ENCODE results near the gene LHFPL6. TPM values are rescaled to one million over a fixed set of nuclear protein-coding genes. Genes with fewer than 3 reads are reported as not detected.

Gene LHFPL6
- total RNA-seq, 1 experiment from 2014 or later, result 25.7 TPM

DNA sequence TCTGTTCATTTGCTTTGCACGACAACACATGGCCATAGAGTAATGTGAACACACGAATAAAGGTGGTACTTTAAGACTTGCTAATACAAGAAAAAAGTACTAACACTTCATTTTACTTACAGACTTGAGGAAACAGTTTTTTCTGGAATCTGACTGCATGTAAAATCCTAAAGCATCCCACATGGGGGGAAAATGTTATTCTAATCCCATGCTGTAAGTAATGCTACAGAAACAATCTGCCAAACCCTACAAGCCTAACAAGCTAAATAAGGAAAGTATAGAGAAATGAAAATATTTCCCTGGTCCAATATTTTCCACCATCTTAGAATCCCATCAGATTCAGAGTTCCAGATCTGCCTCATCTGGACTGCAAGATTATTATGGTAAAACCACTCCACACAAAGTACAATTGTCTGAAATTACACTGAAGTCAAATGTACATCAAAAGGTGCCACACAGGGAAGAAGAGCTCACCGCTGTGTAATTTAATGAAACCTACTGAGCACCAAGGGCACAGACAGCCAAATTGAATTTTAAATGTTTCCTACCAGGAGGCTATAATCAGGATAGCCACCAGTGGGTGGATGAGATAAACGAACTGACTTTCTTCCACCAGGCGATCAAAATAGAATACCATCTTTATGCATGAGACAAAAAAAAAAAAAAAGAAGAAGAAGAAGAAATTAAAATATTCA is 22.0 kb downstream of the LHFPL6 start:
- no peak for DNase-seq (ENCODE audit: low read depth, low spot score)
- Histone ChIP-seq H3K27me3 (ENCODE audit: control insufficient read depth, insufficient read depth, low read length) (no peaks in the 10 kb centered on the region), H3K4me1 (ENCODE audit: control insufficient read depth, insufficient read depth, low read length) (no peaks in the 10 kb centered on the region; the same call in 1 of the 2 replicates), H3K27ac (ENCODE audit: low read length) (no peak overlapping the region), H3K9me3 (ENCODE audit: control insufficient read depth, insufficient read depth, low read depth, low read length) (no peaks in the 10 kb centered on the region), H3K4me3 (ENCODE audit: low read depth in 2 of 2, low read length in 2 of 2) (no peak overlapping the region), H3K36me3 (ENCODE audit: control insufficient read depth, insufficient read depth, low read length) (no peaks in the 10 kb centered on the region)
- no peak for ATAC-seq
- no TSS peak for BruUV-seq (replicated peaks)
- TF ChIP-seq SIN3A (IDR thresholded peaks at IDR 0.05; ENCODE audit: borderline replicate concordance, insufficient read depth, low read depth, low read length), result no peak
- TF ChIP-seq TCF7L2 (IDR thresholded peaks at IDR 0.05; ENCODE audit: low read depth, low read length), result no peak
- TF ChIP-seq REST (IDR thresholded peaks at IDR 0.05; ENCODE audit: insufficient read depth in 1 of 2, low read depth in 2 of 2, low read length in 1 of 2), result no peak
- TF ChIP-seq CTCF (IDR thresholded peaks at IDR 0.05), result no peak
- no peak for TF ChIP-seq POLR2AphosphoS5 (IDR thresholded peaks at IDR 0.05; ENCODE audit: low read depth, low read length)
- ChIA-PET POLR2A (no interaction called here), CTCF (interaction anchor here (0.7 kb wide), 1 partner anchor 128 kb away, joined by 4 read pairs; no protein-coding TSS in a partner anchor)
- intact Hi-C loops (cut with micrococcal nuclease; ENCODE audit: unreplicated experiment) (no loop called here), in situ Hi-C loops (cut with HindIII; ENCODE audit: low pct_unique_long_range_greater_than_20kb, low sequenced_read_pairs) (no loop called here)

GRCh38 chr13:39578821-39579291 is 24.1 kb downstream of the LHFPL6 start:
- Histone ChIP-seq H3K27ac (ENCODE audit: low read length) (no peak overlapping the region), H3K36me3 (ENCODE audit: control insufficient read depth, insufficient read depth, low read length) (no peaks in the 10 kb centered on the region), H3K27me3 (ENCODE audit: control insufficient read depth, insufficient read depth, low read length) (no peaks in the 10 kb centered on the region), H3K9me3 (ENCODE audit: control insufficient read depth, insufficient read depth, low read depth, low read length) (no peaks in the 10 kb centered on the region), H3K4me3 (ENCODE audit: low read depth in 2 of 2, low read length in 2 of 2) (no peak overlapping the region), H3K4me1 (ENCODE audit: control insufficient read depth, insufficient read depth, low read length) (no peaks in the 10 kb centered on the region)
- DNase-seq (ENCODE audit: low read depth, low spot score) (no peak), ATAC-seq (no peak)
- no peak for TF ChIP-seq SIN3A (IDR thresholded peaks at IDR 0.05; ENCODE audit: borderline replicate concordance, insufficient read depth, low read depth, low read length)
- no peak for TF ChIP-seq TCF7L2 (IDR thresholded peaks at IDR 0.05; ENCODE audit: low read depth, low read length)
- no peak for TF ChIP-seq POLR2AphosphoS5 (IDR thresholded peaks at IDR 0.05; ENCODE audit: low read depth, low read length)
- ChIA-PET POLR2A (no interaction called here), CTCF (no interaction called here)
- in situ Hi-C loops (cut with HindIII; ENCODE audit: low pct_unique_long_range_greater_than_20kb, low sequenced_read_pairs), result no loop called here
- no TSS peak for BruUV-seq (replicated peaks)
- intact Hi-C loops (cut with micrococcal nuclease; ENCODE audit: unreplicated experiment), result no loop called here

Data from Panc1 (cell line).